Endothelial cell of umbilical vein (primary cell): ENCODE measurements around the gene TNIK. TPM values are rescaled to one million over a fixed set of nuclear protein-coding genes. Genes with fewer than 3 reads are reported as not detected.

ENCODE experiments used
- BruUV-seq: library from RNA; stranded (reverse); fragments of 400-500 nt; replicated peaks from 2 replicates; lab custom pipeline; 2021; lab: Mats Ljungman, UMichigan
- CTCF ChIA-PET: fragments of 300-600, 350-600 bp; sonication (Branson Sonifier 250); formaldehyde crosslinking; loops from one replicate; lab custom pipeline; 2021; ENCODE audit warnings: antibody characterized with exemption, inconsistent platforms; lab: Charles Lee
- POLR2A ChIA-PET: fragments of 300-600, 350-600 bp; sonication (Branson Sonifier 250); formaldehyde crosslinking; loops from one replicate; lab custom pipeline; 2021; ENCODE audit warnings: antibody characterized with exemption, inconsistent platforms; lab: Charles Lee
- DNase-seq: peaks from one replicate; pipeline ENCODE4 v3.0.0-alpha.2; 2011; ENCODE audit warnings: low read depth, low spot score
- FAIRE-seq: peaks from 2 replicates; lab custom pipeline; 2011; peaks lifted over from hg19 to GRCh38; lab: Jason Lieb, UNC
- H2AFZ ChIP-seq: 2 replicates; pipeline ENCODE4 v1.6.0; 2012; ENCODE audit warnings: low read depth, low read length, control low read depth, inconsistent platforms
- H3K27ac ChIP-seq: 2 replicates; pipeline ENCODE4 v1.5.1; 2011; ENCODE audit warnings: low read depth, mild to moderate bottlenecking, control low read depth, low read length, moderate library complexity; ENCODE audit not compliant: insufficient read depth
- H3K27me3 ChIP-seq, 2 experiments: 2 replicates each; pipeline versions ENCODE4 v1.6.0 to v1.6.1; 2011; ENCODE audit warnings: low read length in 2 of 2, mixed read lengths in 1 of 2; ENCODE audit not compliant: control insufficient read depth in 2 of 2, insufficient read depth in 2 of 2
- H3K36me3 ChIP-seq, 2 experiments: 2 replicates in 1 of 2; 3 replicates in 1 of 2; pipeline ENCODE4 v1.5.1; 2011; ENCODE audit warnings: low read length in 2 of 2, mild to moderate bottlenecking in 1 of 2, moderate library complexity in 1 of 2; ENCODE audit not compliant: control insufficient read depth in 2 of 2, insufficient read depth in 2 of 2; ENCODE audit errors: extremely low read depth in 1 of 2
- H3K4me1 ChIP-seq: 3 replicates; pipeline ENCODE4 v1.5.1; 2011; ENCODE audit warnings: mild to moderate bottlenecking, low read length; ENCODE audit not compliant: control insufficient read depth, insufficient read depth; ENCODE audit errors: extremely low read depth
- H3K4me2 ChIP-seq: 2 replicates; pipeline ENCODE4 v1.6.1; 2011; ENCODE audit warnings: low read length, control low read depth, mixed read lengths; ENCODE audit not compliant: insufficient read depth
- H3K4me3 ChIP-seq, 3 experiments: fragments of 200-600 bp in 1 of 3; sonication (generic), shearing (Covaris generic) in 1 of 3; replicated peaks in 1 of 3; 2 replicates each; pipeline ENCODE4 v1.5.1; 2011 to 2016; ENCODE audit warnings: control low read depth in 3 of 3, low read length in 3 of 3, mild to moderate bottlenecking in 2 of 3, inconsistent platforms in 1 of 3, low read depth in 1 of 3, moderate library complexity in 1 of 3; ENCODE audit not compliant: insufficient read depth in 1 of 3
- H3K79me2 ChIP-seq: 2 replicates; pipeline ENCODE4 v1.6.0; 2012; ENCODE audit warnings: low read length, inconsistent platforms; ENCODE audit not compliant: control insufficient read depth, insufficient read depth
- H3K9ac ChIP-seq: replicated peaks from 2 replicates; pipeline ENCODE3; 2011; ENCODE audit warnings: low read length, control low read depth; ENCODE audit not compliant: insufficient read depth; ENCODE audit errors: extremely low read depth
- H3K9me1 ChIP-seq: replicated peaks from 3 replicates; pipeline ENCODE4 v1.6.0; 2011; ENCODE audit warnings: mild to moderate bottlenecking, low read length; ENCODE audit not compliant: control insufficient read depth, insufficient read depth; ENCODE audit errors: extremely low read depth
- H3K9me3 ChIP-seq: replicated peaks from 2 replicates; pipeline ENCODE4 v1.5.1; 2012; ENCODE audit warnings: low read length, inconsistent platforms; ENCODE audit not compliant: control insufficient read depth, insufficient read depth
- H4K20me1 ChIP-seq: replicated peaks from 2 replicates; pipeline ENCODE3; 2011; ENCODE audit warnings: mild to moderate bottlenecking, low read length; ENCODE audit not compliant: control insufficient read depth, insufficient read depth; ENCODE audit errors: extremely low read depth
- EZH2 ChIP-seq: IDR thresholded peaks from 2 replicates; pipeline ENCODE4 v1.6.1; 2012; ENCODE audit warnings: borderline replicate concordance, low read depth, mild to moderate bottlenecking, moderate library complexity, low read length, inconsistent platforms; ENCODE audit not compliant: severe bottlenecking
- FOS ChIP-seq: IDR thresholded peaks from 2 replicates; pipeline ENCODE4 v1.6.1; 2011; ENCODE audit warnings: mild to moderate bottlenecking, low read length, moderate library complexity, borderline replicate concordance; ENCODE audit not compliant: insufficient read depth
- GATA2 ChIP-seq: IDR thresholded peaks from 2 replicates; pipeline ENCODE4 v1.7.0; 2011; ENCODE audit warnings: low read depth, mild to moderate bottlenecking, moderate library complexity, mixed read lengths, low read length; ENCODE audit not compliant: insufficient read length, insufficient read depth
- JUN ChIP-seq: IDR thresholded peaks from 2 replicates; pipeline ENCODE4 v1.6.1; 2011; ENCODE audit warnings: borderline replicate concordance, low read depth; ENCODE audit not compliant: insufficient read length, insufficient read depth
- MYC ChIP-seq: IDR thresholded peaks from one replicate; pipeline ENCODE4 v1.6.1; 2011; ENCODE audit warnings: mild to moderate bottlenecking, low read depth, low read length
- POLR2A ChIP-seq: IDR thresholded peaks from 2 replicates; pipeline ENCODE4 v1.6.1; 2012; ENCODE audit warnings: low read depth, mild to moderate bottlenecking, control low read depth, low read length
- POLR2AphosphoS5 ChIP-seq: IDR thresholded peaks from 2 replicates; pipeline ENCODE4 v1.6.1; 2012; ENCODE audit warnings: low read depth, mild to moderate bottlenecking, control low read depth, low read length, moderate library complexity; ENCODE audit not compliant: insufficient read depth
- dilution Hi-C: fragments of 300-500 bp; cut with MboI; formaldehyde crosslinking; loops from one replicate; pipeline ENCODE4 v1.15.0; 2019; ENCODE audit warnings: low sequenced_read_pairs; ENCODE audit not compliant: extremely low pct_ligation_motif_present
- intact Hi-C: fragments of 100-400 bp; cut with micrococcal nuclease; formaldehyde crosslinking; loops from one replicate; pipeline ENCODE4 v1.10.0; 2022
- polyA plus RNA-seq, 4 experiments: library from polyadenylated mRNA; depleted of rRNA in 3 of 4; stranded (reverse) in 3 of 4; unstranded in 1 of 4; fragments of >200 nt; gene quantifications; 2 replicates each; pipeline versions ENCODE4 v1.2.1 to v1.2.3, GENCODE V29; 2011 to 2012; ENCODE audit warnings: missing spikeins in 1 of 4
- total RNA-seq: library from RNA; stranded (reverse); gene quantifications from 2 replicates; pipeline ENCODE4 v1.2.3, GENCODE V29; 2021
- TF ChIP-seq, protein P1 (sequence below), 2 donors: IDR thresholded peaks; 1 replicate in 1 of 2; 2 replicates in 1 of 2; pipeline ENCODE4 v1.5.1; 2011; ENCODE audit warnings: low read length in 2 of 2, mild to moderate bottlenecking in 2 of 2, moderate library complexity in 2 of 2, control low read depth in 1 of 2, inconsistent platforms in 1 of 2, low read depth in 1 of 2; ENCODE audit not compliant: insufficient read depth in 1 of 2; ENCODE audit errors: extremely low read depth in 1 of 2
- TF ChIP-seq, protein P2 (sequence below): IDR thresholded peaks from 2 replicates; pipeline ENCODE4 v1.6.1; 2011; ENCODE audit not compliant: insufficient read depth, insufficient read length

The TNIK gene
- total and polyA plus RNA-seq, 2 donors (not counting 3 experiments of a cell fraction or from before 2014, with no cell fraction given) = 10.9 to 39.7 TPM

DNA sequence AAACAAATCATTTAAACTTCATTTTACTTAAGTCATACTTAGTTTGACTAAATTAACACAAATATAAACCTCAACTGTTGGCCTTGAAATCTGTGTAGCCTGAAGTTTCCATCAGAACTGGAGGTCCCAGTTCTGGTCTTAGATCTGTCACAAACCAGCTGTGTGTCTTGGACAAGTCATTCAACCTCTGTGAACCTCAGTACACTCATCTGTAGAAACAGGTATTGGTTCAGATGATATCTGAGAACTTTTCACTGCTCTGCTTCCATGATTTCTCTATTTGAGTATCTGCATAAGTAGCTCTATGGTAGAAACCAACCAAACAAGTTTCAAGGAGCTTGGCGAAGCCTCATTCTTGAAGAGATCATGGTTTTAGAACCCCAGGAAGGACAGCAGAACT, 373.3 kb downstream of the TNIK start:
- Histone ChIP-seq H3K9me3 (no peaks in the 10 kb centered on the region), H3K27me3 (no peaks in the 10 kb centered on the region), H3K4me2 (no peak overlapping the region), H4K20me1 (no peaks in the 10 kb centered on the region), H3K36me3 (peaks cover 3% of the 10 kb centered on the region in 2 experiments), H2AFZ (no peak overlapping the region), H3K9ac (no peak overlapping the region), H3K79me2 (no peaks in the 10 kb centered on the region), H3K9me1 (no peaks in the 10 kb centered on the region), H3K4me1 (peaks cover 13% of the 10 kb centered on the region), H3K4me3 (no peak overlapping the region), H3K27ac (no peak overlapping the region)
- dilution Hi-C loops (no loop called here), intact Hi-C loops (no loop called here)
- FAIRE-seq (no peak), DNase-seq (no peak)
- POLR2A ChIA-PET = no interaction called here
- TF ChIP-seq, protein P1, sequence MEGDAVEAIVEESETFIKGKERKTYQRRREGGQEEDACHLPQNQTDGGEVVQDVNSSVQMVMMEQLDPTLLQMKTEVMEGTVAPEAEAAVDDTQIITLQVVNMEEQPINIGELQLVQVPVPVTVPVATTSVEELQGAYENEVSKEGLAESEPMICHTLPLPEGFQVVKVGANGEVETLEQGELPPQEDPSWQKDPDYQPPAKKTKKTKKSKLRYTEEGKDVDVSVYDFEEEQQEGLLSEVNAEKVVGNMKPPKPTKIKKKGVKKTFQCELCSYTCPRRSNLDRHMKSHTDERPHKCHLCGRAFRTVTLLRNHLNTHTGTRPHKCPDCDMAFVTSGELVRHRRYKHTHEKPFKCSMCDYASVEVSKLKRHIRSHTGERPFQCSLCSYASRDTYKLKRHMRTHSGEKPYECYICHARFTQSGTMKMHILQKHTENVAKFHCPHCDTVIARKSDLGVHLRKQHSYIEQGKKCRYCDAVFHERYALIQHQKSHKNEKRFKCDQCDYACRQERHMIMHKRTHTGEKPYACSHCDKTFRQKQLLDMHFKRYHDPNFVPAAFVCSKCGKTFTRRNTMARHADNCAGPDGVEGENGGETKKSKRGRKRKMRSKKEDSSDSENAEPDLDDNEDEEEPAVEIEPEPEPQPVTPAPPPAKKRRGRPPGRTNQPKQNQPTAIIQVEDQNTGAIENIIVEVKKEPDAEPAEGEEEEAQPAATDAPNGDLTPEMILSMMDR (IDR thresholded peaks at IDR 0.05; ENCODE audit: extremely low read depth in 1 of 2, insufficient read depth in 1 of 2, low read depth in 1 of 2, low read length in 2 of 2) = no peak
- no TSS peak for BruUV-seq
- CTCF ChIA-PET = no interaction called here

DNA sequence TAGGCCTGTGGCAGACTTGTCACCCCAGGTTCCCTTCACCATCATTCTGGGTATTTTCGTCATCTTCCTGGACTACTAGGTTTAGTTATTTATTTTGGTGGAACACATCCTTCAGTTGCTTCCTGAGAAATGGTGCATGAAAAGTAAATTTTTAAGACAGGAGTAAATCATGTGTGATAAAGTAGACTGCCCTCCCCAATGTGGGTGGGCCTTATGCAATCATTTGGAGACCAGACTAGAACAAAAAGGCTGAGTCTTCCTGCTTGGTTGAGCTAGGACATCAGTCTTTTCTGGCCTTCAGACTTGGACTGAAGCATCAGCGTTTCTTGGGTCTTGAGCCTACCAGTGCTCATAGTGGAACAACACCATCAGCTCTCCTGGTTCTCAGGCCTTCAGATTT, 382.9 kb downstream of the TNIK start:
- Histone ChIP-seq H3K9me3 (no peaks in the 10 kb centered on the region), H4K20me1 (no peaks in the 10 kb centered on the region), H3K4me1 (no peaks in the 10 kb centered on the region), H2AFZ (no peak overlapping the region), H3K79me2 (no peaks in the 10 kb centered on the region), H3K4me3 (no peak overlapping the region), H3K9ac (no peak overlapping the region), H3K9me1 (no peaks in the 10 kb centered on the region), H3K27me3 (no peaks in the 10 kb centered on the region), H3K36me3 (peaks cover 2 to 12% of the 10 kb centered on the region in 2 experiments), H3K4me2 (no peak overlapping the region), H3K27ac (no peak overlapping the region)
- no peak for TF ChIP-seq GATA2
- TF ChIP-seq, protein P1 (IDR thresholded peaks at IDR 0.05; ENCODE audit: extremely low read depth in 1 of 2, insufficient read depth in 1 of 2, low read depth in 1 of 2, low read length in 2 of 2) = no peak
- no peak for TF ChIP-seq EZH2
- TF ChIP-seq MYC = no peak
- TF ChIP-seq POLR2A = no peak
- TF ChIP-seq, protein P2, sequence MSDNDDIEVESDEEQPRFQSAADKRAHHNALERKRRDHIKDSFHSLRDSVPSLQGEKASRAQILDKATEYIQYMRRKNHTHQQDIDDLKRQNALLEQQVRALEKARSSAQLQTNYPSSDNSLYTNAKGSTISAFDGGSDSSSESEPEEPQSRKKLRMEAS = no peak
- TF ChIP-seq POLR2AphosphoS5 = no peak
- no peak for TF ChIP-seq JUN
- no peak for TF ChIP-seq FOS
- intact Hi-C loops = no loop called here
- DNase-seq (no peak), FAIRE-seq (no peak)
- CTCF ChIA-PET = interaction anchor here (1.0 to 1.3 kb wide), 2 partner anchors 27 to 44 kb away, joined by 3 to 4 read pairs; no protein-coding TSS in a partner anchor
- dilution Hi-C loops = no loop called here
- POLR2A ChIA-PET = no interaction called here
- BruUV-seq = no TSS peak
